HuH-7 (cell line): ENCODE data around the gene FOXJ2.
"Not testable (repeated sequence)": the region's sequence is repeated elsewhere in the genome, so short reads cannot be mapped to it uniquely, and the experiment has no call there.

Experiments used
- DNase-seq: peaks from one replicate; pipeline ENCODE4 v3.0.0; 2011; ENCODE audit warnings: low spot score

FOXJ2 gene

GRCh38 chr12:8065991-8066594 lies 33.6 kb downstream of the FOXJ2 start, which contains the start of gene C3AR1:
Gene C3AR1 (minus strand): TSS chr12:8066359. CDS start chr12:8060185, 6,174 bp downstream.
- no peak for DNase-seq

- no peak for DNase-seq
Measured at GRCh38 chr12:8069582-8069981, 37.1 kb downstream of the FOXJ2 start.

- not testable (repeated sequence) for DNase-seq
Measured at GRCh38 chr12:8071820-8072219, 39.3 kb downstream of the FOXJ2 start.

- DNase-seq, result no peak
Measured at GRCh38 chr12:8075935-8076334, 43.4 kb downstream of the FOXJ2 start.

GRCh38 chr12:8076366-8076765 lies 43.9 kb downstream of the FOXJ2 start:
- no peak for DNase-seq

GRCh38 chr12:8077207-8077606 lies 44.7 kb downstream of the FOXJ2 start:
- no peak for DNase-seq

- no peak for DNase-seq
Measured at GRCh38 chr12:8078398-8078797, 45.9 kb downstream of the FOXJ2 start.

GRCh38 chr12:8078916-8079315 lies 46.4 kb downstream of the FOXJ2 start:
- no peak for DNase-seq

- no peak for DNase-seq
Measured at GRCh38 chr12:8080120-8080519, 47.6 kb downstream of the FOXJ2 start.

GRCh38 chr12:8081251-8081920 lies 48.9 kb downstream of the FOXJ2 start:
- peak; percentile 29 for DNase-seq

GRCh38 chr12:8082808-8083100 lies 50.2 kb downstream of the FOXJ2 start:
- DNase-seq, result no peak

- not testable (repeated sequence) for DNase-seq
Measured at GRCh38 chr12:8084351-8084750, 51.8 kb downstream of the FOXJ2 start.

- no peak for DNase-seq
Measured at GRCh38 chr12:8087666-8088065, 55.1 kb downstream of the FOXJ2 start.

- DNase-seq, result no peak
Measured at GRCh38 chr12:8088574-8088973, 56.1 kb downstream of the FOXJ2 start.

GRCh38 chr12:8089277-8089676 lies 56.8 kb downstream of the FOXJ2 start:
- DNase-seq, result not testable (repeated sequence)

- no peak for DNase-seq
Measured at GRCh38 chr12:8089716-8090115, 57.2 kb downstream of the FOXJ2 start.

GRCh38 chr12:8093291-8093690 lies 60.8 kb downstream of the FOXJ2 start:
- no peak for DNase-seq

GRCh38 chr12:8096281-8096915 lies 63.9 kb downstream of the FOXJ2 start:
- no peak for DNase-seq

- no peak for DNase-seq
Measured at GRCh38 chr12:8099235-8099634, 66.7 kb downstream of the FOXJ2 start.
